SK-N-SH treated with all-trans-retinoic acid at 6 μM for 48 hours (cell line): ENCODE results near the gene SARDH.

Experiments used
- ATAC-seq: fragments of 200-7000 bp; cut with Tn5 transposase; 3 replicates; pipeline ENCODE4 v1.9.1; 2020; ENCODE audit warnings: mild to moderate bottlenecking, moderate library complexity
- BACH2 ChIP-seq: fragments of 250-450 bp; sonication (Bioruptor Pico); IDR thresholded peaks from 2 replicates; pipeline ENCODE4 v1.9.0; 2021; ENCODE audit warnings: mild to moderate bottlenecking, borderline replicate concordance
- CSDC2 ChIP-seq: fragments of 250-450 bp; sonication (Bioruptor Pico); IDR thresholded peaks from 2 replicates; pipeline ENCODE4 v1.5.0; 2020; ENCODE audit warnings: mild to moderate bottlenecking, moderate library complexity
- CSRNP3 ChIP-seq: fragments of 250-450 bp; sonication (Bioruptor Pico); IDR thresholded peaks from 2 replicates; pipeline ENCODE4 v1.5.1; 2021; ENCODE audit warnings: mild to moderate bottlenecking, moderate library complexity
- ISL1 ChIP-seq: fragments of 250-450 bp; sonication (Bioruptor Pico); IDR thresholded peaks from 2 replicates; pipeline ENCODE4 v2.1.2; 2022; ENCODE audit warnings: mild to moderate bottlenecking, moderate library complexity
- OSR1 ChIP-seq: fragments of 250-450 bp; sonication (Bioruptor Pico); IDR thresholded peaks from 2 replicates; pipeline ENCODE4 v1.8.0; 2022; ENCODE audit warnings: moderate library complexity, mild to moderate bottlenecking, inconsistent platforms
- PATZ1 ChIP-seq: fragments of 250-450 bp; sonication (Bioruptor Pico); IDR thresholded peaks from 2 replicates; pipeline ENCODE4 v1.8.0; 2020; ENCODE audit warnings: mild to moderate bottlenecking, moderate library complexity, borderline replicate concordance
- POU6F1 ChIP-seq: fragments of 250-450 bp; sonication (Bioruptor Pico); IDR thresholded peaks from 2 replicates; pipeline ENCODE4 v1.8.0; 2021; ENCODE audit warnings: low read depth, mild to moderate bottlenecking, moderate library complexity, borderline replicate concordance
- PPARA ChIP-seq: fragments of 250-450 bp; sonication (Bioruptor Pico); IDR thresholded peaks from 2 replicates; pipeline ENCODE4 v1.5.0; 2020; ENCODE audit warnings: mild to moderate bottlenecking, borderline replicate concordance
- RARB ChIP-seq: fragments of 250-450 bp; sonication (Bioruptor Pico); IDR thresholded peaks from 2 replicates; pipeline ENCODE4 v1.8.0; 2021; ENCODE audit warnings: mild to moderate bottlenecking, moderate library complexity
- SNAI2 ChIP-seq: fragments of 250-450 bp; sonication (Bioruptor Pico); IDR thresholded peaks from 2 replicates; pipeline ENCODE4 v1.5.0; 2020; ENCODE audit warnings: mild to moderate bottlenecking, moderate library complexity
- TCF4 ChIP-seq: fragments of 250-450 bp; sonication (Bioruptor Pico); IDR thresholded peaks from 2 replicates; pipeline ENCODE4 v1.8.0; 2021; ENCODE audit warnings: mild to moderate bottlenecking, moderate library complexity, borderline replicate concordance
- TSHZ2 ChIP-seq: fragments of 250-450 bp; sonication (Bioruptor Pico); IDR thresholded peaks from 2 replicates; pipeline ENCODE4 v1.5.0; 2020; ENCODE audit warnings: mild to moderate bottlenecking, moderate library complexity
- ZC3H10 ChIP-seq: fragments of 250-450 bp; sonication (Bioruptor Pico); IDR thresholded peaks from 2 replicates; pipeline ENCODE4 v1.5.1; 2021; ENCODE audit warnings: mild to moderate bottlenecking, moderate library complexity
- ZFP3 ChIP-seq: fragments of 250-450 bp; sonication (Bioruptor Pico); IDR thresholded peaks from 2 replicates; pipeline ENCODE4 v1.5.0; 2020; ENCODE audit warnings: mild to moderate bottlenecking, moderate library complexity
- ZNF565 ChIP-seq: fragments of 450-650 bp; formaldehyde crosslinking; conservative IDR thresholded peaks from 2 replicates; pipeline ENCODE4 v1.5.0; 2020; ENCODE audit warnings: low read depth, mild to moderate bottlenecking, moderate library complexity
- ZNF70 ChIP-seq: fragments of 450-650 bp; formaldehyde crosslinking; IDR thresholded peaks from 2 replicates; pipeline ENCODE4 v1.5.0; 2020; ENCODE audit warnings: mild to moderate bottlenecking, moderate library complexity
- ZNF8 ChIP-seq: fragments of 450-650 bp; formaldehyde crosslinking; IDR thresholded peaks from 2 replicates; pipeline ENCODE4 v1.5.0; 2020; ENCODE audit warnings: mild to moderate bottlenecking, moderate library complexity

Gene SARDH

GRCh38 chr9:133763272-133764183 lies 25.4 kb upstream of the SARDH start (continued):
- TF ChIP-seq PATZ1 (CRISPR knock-in tag): no peak
- TF ChIP-seq SNAI2 (CRISPR knock-in tag): no peak
- no peak for TF ChIP-seq TSHZ2
- no peak for TF ChIP-seq BACH2 (CRISPR knock-in tag)
- no peak for TF ChIP-seq ZNF8 (CRISPR knock-in tag)
- no peak for TF ChIP-seq PPARA (CRISPR knock-in tag)
- TF ChIP-seq RARB: no peak
- TF ChIP-seq, all 23 proteins: peak for 0

GRCh38 chr9:133762488-133763271 lies 24.5 kb upstream of the SARDH start:
- TF ChIP-seq ISL1 (no peak), PPARA (CRISPR knock-in tag) (no peak), OSR1 (no peak)
- no peak for ATAC-seq

- ATAC-seq: no peak
- no peak for TF ChIP-seq PPARA (CRISPR knock-in tag)
- TF ChIP-seq OSR1: no peak
- TF ChIP-seq CSRNP3 (CRISPR knock-in tag): no peak
- no peak for TF ChIP-seq ZNF70 (CRISPR knock-in tag)
- TF ChIP-seq ZNF565 (CRISPR knock-in tag): no peak
- TF ChIP-seq SNAI2 (CRISPR knock-in tag): no peak
- no peak for TF ChIP-seq BACH2 (CRISPR knock-in tag)
- no peak for TF ChIP-seq TCF4 (CRISPR knock-in tag)
- TF ChIP-seq PATZ1 (CRISPR knock-in tag): no peak
- no peak for TF ChIP-seq ZFP3 (CRISPR knock-in tag)
- no peak for TF ChIP-seq CSDC2 (CRISPR knock-in tag)
- TF ChIP-seq POU6F1 (CRISPR knock-in tag): no peak
- no peak for TF ChIP-seq ISL1
- TF ChIP-seq TSHZ2: no peak
- no peak for TF ChIP-seq ZC3H10
- no peak for TF ChIP-seq RARB
Observed at GRCh38 chr9:133761641-133762248, 23.6 kb upstream of the SARDH start.
